ENCODE results near the gene CEACAM3. TPM values are rescaled to one million over a fixed set of nuclear protein-coding genes. Genes with fewer than 3 reads are reported as not detected.
A peak's percentile ranks its signal among the peaks of the same experiment; 100 is the strongest.
"Not testable (repeated sequence)": the region's sequence is repeated elsewhere in the genome, so short reads cannot be mapped to it uniquely, and the experiment has no call there.

The CEACAM3 gene
- total RNA-seq, 6 experiments from 2014 or later, result not detected

GRCh38 chr19:41785653-41786052 lies 10.7 kb upstream of the CEACAM3 start:
- Mint-ChIP-seq H3K27me3 (ENCODE audit: insufficient read depth) (peaks cover 42% of the 10 kb centered on the region), H3K4me3 (no peak overlapping the region), H3K4me1 (ENCODE audit: low read depth) (no peaks in the 10 kb centered on the region), H3K27ac (no peak overlapping the region), H3K9me3 (no peaks in the 10 kb centered on the region), H3K36me3 (ENCODE audit: low read depth) (no peaks in the 10 kb centered on the region)
- TF ChIP-seq, protein P1, sequence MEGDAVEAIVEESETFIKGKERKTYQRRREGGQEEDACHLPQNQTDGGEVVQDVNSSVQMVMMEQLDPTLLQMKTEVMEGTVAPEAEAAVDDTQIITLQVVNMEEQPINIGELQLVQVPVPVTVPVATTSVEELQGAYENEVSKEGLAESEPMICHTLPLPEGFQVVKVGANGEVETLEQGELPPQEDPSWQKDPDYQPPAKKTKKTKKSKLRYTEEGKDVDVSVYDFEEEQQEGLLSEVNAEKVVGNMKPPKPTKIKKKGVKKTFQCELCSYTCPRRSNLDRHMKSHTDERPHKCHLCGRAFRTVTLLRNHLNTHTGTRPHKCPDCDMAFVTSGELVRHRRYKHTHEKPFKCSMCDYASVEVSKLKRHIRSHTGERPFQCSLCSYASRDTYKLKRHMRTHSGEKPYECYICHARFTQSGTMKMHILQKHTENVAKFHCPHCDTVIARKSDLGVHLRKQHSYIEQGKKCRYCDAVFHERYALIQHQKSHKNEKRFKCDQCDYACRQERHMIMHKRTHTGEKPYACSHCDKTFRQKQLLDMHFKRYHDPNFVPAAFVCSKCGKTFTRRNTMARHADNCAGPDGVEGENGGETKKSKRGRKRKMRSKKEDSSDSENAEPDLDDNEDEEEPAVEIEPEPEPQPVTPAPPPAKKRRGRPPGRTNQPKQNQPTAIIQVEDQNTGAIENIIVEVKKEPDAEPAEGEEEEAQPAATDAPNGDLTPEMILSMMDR (IDR thresholded peaks at IDR 0.05), result peak; percentile 89
- DNase-seq, result peak; percentile 39

GRCh38 chr19:41787055-41787454 lies 9.3 kb upstream of the CEACAM3 start:
- peaks cover 41% of the 10 kb centered on the region for H3K27me3 Mint-ChIP-seq (ENCODE audit: insufficient read depth)

DNA sequence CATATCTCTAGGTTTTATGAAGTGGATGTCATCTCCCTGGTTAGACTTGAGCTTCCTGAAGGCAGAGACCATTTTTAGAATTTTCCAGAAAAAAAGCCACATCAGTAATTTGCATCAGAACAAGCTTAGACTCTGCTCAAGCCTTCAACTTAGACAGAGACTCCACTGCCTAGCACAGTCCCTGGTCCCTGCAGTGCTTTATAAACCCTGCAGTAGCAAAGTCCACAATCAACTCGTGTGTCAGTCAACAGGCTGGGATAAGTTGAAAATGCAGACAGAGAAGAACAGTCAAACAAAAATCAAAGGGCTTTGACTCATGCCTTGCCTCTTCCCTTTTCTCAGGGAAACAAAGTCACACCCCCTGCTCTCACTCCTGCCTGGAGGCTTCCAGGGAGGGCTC lies 7.9 kb upstream of the CEACAM3 start:
- H3K27ac Mint-ChIP-seq; DNase-seq; H3K36me3 Mint-ChIP-seq (ENCODE audit: low read depth); H3K9me3 Mint-ChIP-seq; H3K4me3 Mint-ChIP-seq: not testable (repeated sequence)
- Mint-ChIP-seq H3K4me1 (ENCODE audit: low read depth) (peaks cover 12% of the 10 kb centered on the region), H3K27me3 (ENCODE audit: insufficient read depth) (peaks cover 47% of the 10 kb centered on the region)

More at GRCh38 chr19:41787055-41787454, 9.3 kb upstream of the CEACAM3 start:
- H3K4me3 Mint-ChIP-seq, result no peak overlapping the region
- no peaks in the 10 kb centered on the region for H3K4me1 Mint-ChIP-seq (ENCODE audit: low read depth)
- H3K36me3 Mint-ChIP-seq (ENCODE audit: low read depth), result no peaks in the 10 kb centered on the region
- no peaks in the 10 kb centered on the region for H3K9me3 Mint-ChIP-seq
- no peak overlapping the region for H3K27ac Mint-ChIP-seq
- DNase-seq, result no peak
- TF ChIP-seq, protein P1 (IDR thresholded peaks at IDR 0.05), result no peak

- not testable (repeated sequence) for H3K9me3 Mint-ChIP-seq; DNase-seq; H3K36me3 Mint-ChIP-seq (ENCODE audit: low read depth); H3K27ac Mint-ChIP-seq; H3K4me3 Mint-ChIP-seq
- peaks cover 47% of the 10 kb centered on the region for H3K27me3 Mint-ChIP-seq (ENCODE audit: insufficient read depth)
- peaks cover 12% of the 10 kb centered on the region for H3K4me1 Mint-ChIP-seq (ENCODE audit: low read depth)
Measured at GRCh38 chr19:41789053-41789452, 7.3 kb upstream of the CEACAM3 start.

- DNase-seq, result peak; percentile 30
- H3K4me3 Mint-ChIP-seq, result no peak overlapping the region
- no peak overlapping the region for H3K27ac Mint-ChIP-seq
- H3K9me3 Mint-ChIP-seq, result no peaks in the 10 kb centered on the region
- H3K4me1 Mint-ChIP-seq (ENCODE audit: low read depth), result peaks cover 12% of the 10 kb centered on the region
- TF ChIP-seq, protein P1 (IDR thresholded peaks at IDR 0.05), result peak; percentile 84
- no peaks in the 10 kb centered on the region for H3K36me3 Mint-ChIP-seq (ENCODE audit: low read depth)
- H3K27me3 Mint-ChIP-seq (ENCODE audit: insufficient read depth), result peaks cover 38% of the 10 kb centered on the region
Measured at GRCh38 chr19:41792513-41793413, 3.6 kb upstream of the CEACAM3 start.

- Mint-ChIP-seq H3K27ac (no peak overlapping the region), H3K36me3 (ENCODE audit: low read depth) (no peaks in the 10 kb centered on the region), H3K4me1 (ENCODE audit: low read depth) (peaks cover 12% of the 10 kb centered on the region), H3K9me3 (no peaks in the 10 kb centered on the region), H3K27me3 (ENCODE audit: insufficient read depth) (peaks cover 38% of the 10 kb centered on the region), H3K4me3 (no peak overlapping the region)
- TF ChIP-seq, protein P1 (IDR thresholded peaks at IDR 0.05), result peak; percentile 30; the same call in 1 of the 2 replicates
- no peak for DNase-seq
Measured at GRCh38 chr19:41793414-41793727, 3.0 kb upstream of the CEACAM3 start.

Data from HFFc6 (cell line).